GM21528 (cell line): ENCODE results near the gene SSBP2.
"Not testable (repeated sequence)": the region's sequence is repeated elsewhere in the genome, so short reads cannot be mapped to it uniquely, and the experiment has no call there.

Source experiments
- ATAC-seq: cut with Tn5 transposase; IDR thresholded peaks from one replicate; pipeline ENCODE4 v1.9.1; 2021; ENCODE audit warnings: mild to moderate bottlenecking, moderate library complexity; ENCODE audit not compliant: unreplicated experiment, low FRiP score

The SSBP2 gene

GRCh38 chr5:81747030-81747429 lies 3.9 kb downstream of the SSBP2 start:
- no peak for ATAC-seq

GRCh38 chr5:81740758-81741157 lies 10.1 kb downstream of the SSBP2 start:
- ATAC-seq: no peak

GRCh38 chr5:81739291-81739690 lies 11.6 kb downstream of the SSBP2 start:
- no peak for ATAC-seq

GRCh38 chr5:81729276-81729675 lies 21.6 kb downstream of the SSBP2 start:
- no peak for ATAC-seq

- ATAC-seq: no peak
Observed at GRCh38 chr5:81728301-81728700, 22.6 kb downstream of the SSBP2 start.

- ATAC-seq: no peak
Observed at GRCh38 chr5:81726297-81726696, 24.6 kb downstream of the SSBP2 start.

- no peak for ATAC-seq
Observed at GRCh38 chr5:81724571-81724970, 26.3 kb downstream of the SSBP2 start.

- ATAC-seq: no peak
Observed at GRCh38 chr5:81724108-81724507, 26.8 kb downstream of the SSBP2 start.

GRCh38 chr5:81721049-81721448 lies 29.8 kb downstream of the SSBP2 start:
- no peak for ATAC-seq

- ATAC-seq: no peak
Observed at GRCh38 chr5:81719743-81720345, 31.1 kb downstream of the SSBP2 start.

GRCh38 chr5:81718300-81718699 lies 32.6 kb downstream of the SSBP2 start:
- no peak for ATAC-seq

GRCh38 chr5:81717860-81718259 lies 33.0 kb downstream of the SSBP2 start:
- no peak for ATAC-seq

- no peak for ATAC-seq
Observed at GRCh38 chr5:81717226-81717625, 33.7 kb downstream of the SSBP2 start.

- ATAC-seq: not testable (repeated sequence)
Observed at GRCh38 chr5:81714076-81714475, 36.8 kb downstream of the SSBP2 start.

GRCh38 chr5:81708889-81709288 lies 42.0 kb downstream of the SSBP2 start:
- no peak for ATAC-seq

- no peak for ATAC-seq
Observed at GRCh38 chr5:81703840-81704239, 47.1 kb downstream of the SSBP2 start.

- ATAC-seq: no peak
Observed at GRCh38 chr5:81700166-81700565, 50.7 kb downstream of the SSBP2 start.

GRCh38 chr5:81698813-81699212 lies 52.1 kb downstream of the SSBP2 start:
- ATAC-seq: no peak

- no peak for ATAC-seq
Observed at GRCh38 chr5:81696418-81697397, 54.2 kb downstream of the SSBP2 start.

- ATAC-seq: no peak
Observed at GRCh38 chr5:81694726-81695125, 56.2 kb downstream of the SSBP2 start.

- no peak for ATAC-seq
Observed at GRCh38 chr5:81688215-81688614, 62.7 kb downstream of the SSBP2 start.

GRCh38 chr5:81687292-81687691 lies 63.6 kb downstream of the SSBP2 start:
- ATAC-seq: no peak
